HCT116 (cell line): ENCODE data around the gene IL1R1. TPM values are rescaled to one million over a fixed set of nuclear protein-coding genes. Genes with fewer than 3 reads are reported as not detected.
"Not testable (repeated sequence)": the region's sequence is repeated elsewhere in the genome, so short reads cannot be mapped to it uniquely, and the experiment has no call there.

Source experiments
- ATAC-seq: fragments of 200-7000 bp; cut with Tn5 transposase; 2 replicates; pipeline ENCODE4 v1.9.1; 2020; ENCODE audit warnings: mild to moderate bottlenecking, moderate library complexity
- BruUV-seq: library from RNA; stranded (reverse); fragments of 400-500 nt; replicated peaks from 2 replicates; lab custom pipeline; 2021; lab: Mats Ljungman, UMichigan
- CTCF ChIA-PET: fragments of 300-600 bp; sonication (Branson Sonifier 250); formaldehyde crosslinking; loops from one replicate; lab custom pipeline; 2021; ENCODE audit warnings: antibody characterized with exemption; lab: Charles Lee
- POLR2A ChIA-PET: fragments of 300-600, 350-600 bp; sonication (Branson Sonifier 250); formaldehyde crosslinking; loops from one replicate; lab custom pipeline; 2021; ENCODE audit warnings: antibody characterized with exemption; lab: Charles Lee
- RAD21 ChIA-PET, 2 experiments: fragments of 300-600 bp; sonication (Branson Sonifier 250); formaldehyde crosslinking; loops; one replicate each; lab custom pipeline; 2023; ENCODE audit warnings: low total read pairs in 2 of 2; ENCODE audit not compliant: uncharacterized antibody in 2 of 2, unreplicated experiment in 2 of 2, low non-redundant PET in 1 of 2; lab: Charles Lee
- DNase-seq: peaks from one replicate; pipeline ENCODE4 v3.0.0-alpha.2; 2010; ENCODE audit warnings: low read depth, low spot score
- H2AFZ ChIP-seq: fragments of 200-600 bp; shearing (Covaris generic), sonication (generic); 2 replicates; pipeline ENCODE4 v1.6.1; 2017; ENCODE audit warnings: low read depth, mixed run types, mixed read lengths, antibody characterized with exemption, low read length; ENCODE audit not compliant: poor library complexity, severe bottlenecking
- H3K27ac ChIP-seq: 2 replicates; pipeline ENCODE4 v1.5.1; 2012; ENCODE audit warnings: low read depth, low read length
- H3K27me3 ChIP-seq: fragments of 200-600 bp; sonication (generic); 2 replicates; pipeline ENCODE4 v1.6.1; 2016; ENCODE audit warnings: mixed run types, low read length, mixed read lengths; ENCODE audit not compliant: insufficient read depth
- H3K36me3 ChIP-seq, 2 experiments: fragments of 200-500 bp in 1 of 2; fragments of 200-600 bp in 1 of 2; sonication (Bioruptor generic) in 1 of 2; sonication (generic) in 1 of 2; 2 replicates each; pipeline versions ENCODE4 v1.5.1 to v1.6.1; 2014 to 2016; ENCODE audit warnings: low read length in 2 of 2, inconsistent platforms in 1 of 2, mixed read lengths in 1 of 2, mixed run types in 1 of 2; ENCODE audit not compliant: insufficient read depth in 2 of 2, control insufficient read depth in 1 of 2
- H3K4me1 ChIP-seq, 2 experiments: fragments of 200-600 bp in 1 of 2; sonication (generic) in 1 of 2; 2 replicates each; pipeline versions ENCODE4 v1.5.1 to v1.6.1; 2012 to 2017; ENCODE audit warnings: low read length in 2 of 2, inconsistent platforms in 1 of 2, mild to moderate bottlenecking in 1 of 2, mixed read lengths in 1 of 2, mixed run types in 1 of 2, moderate library complexity in 1 of 2; ENCODE audit not compliant: insufficient read depth in 2 of 2, control insufficient read depth in 1 of 2
- H3K4me2 ChIP-seq: fragments of 200-600 bp; sonication (generic); 2 replicates; pipeline ENCODE4 v1.6.1; 2017; ENCODE audit warnings: mixed run types, low read length, mixed read lengths
- H3K4me3 ChIP-seq, 2 experiments: fragments of 200-600 bp in 1 of 2; sonication (generic) in 1 of 2; replicated peaks in 1 of 2; 2 replicates each; pipeline ENCODE4 v1.5.1; 2011 to 2016; ENCODE audit warnings: low read length in 2 of 2, control low read depth in 1 of 2, low read depth in 1 of 2, mild to moderate bottlenecking in 1 of 2, mixed read lengths in 1 of 2, mixed run types in 1 of 2
- H3K79me2 ChIP-seq: fragments of 200-600 bp; sonication (generic); 2 replicates; pipeline ENCODE4 v1.6.1; 2017; ENCODE audit warnings: mild to moderate bottlenecking, mixed run types, low read length, moderate library complexity, mixed read lengths; ENCODE audit not compliant: insufficient read depth
- H3K9ac ChIP-seq: fragments of 200-600 bp; sonication (generic); 2 replicates; pipeline ENCODE4 v1.6.1; 2016; ENCODE audit warnings: low read length, mixed read lengths
- H3K9me2 ChIP-seq: fragments of 200-600 bp; sonication (generic), shearing (Covaris generic); 2 replicates; pipeline ENCODE4 v1.6.1; 2017; ENCODE audit warnings: mixed run types, mild to moderate bottlenecking, moderate library complexity; ENCODE audit not compliant: insufficient read depth
- H3K9me3 ChIP-seq, 2 experiments: fragments of 200-500 bp in 1 of 2; fragments of 200-600 bp in 1 of 2; sonication (Bioruptor generic) in 1 of 2; sonication (generic) in 1 of 2; 2 replicates each; pipeline ENCODE4 v1.6.1; 2014 to 2017; ENCODE audit warnings: low read length in 2 of 2, mixed read lengths in 2 of 2, inconsistent platforms in 1 of 2, low read depth in 1 of 2, mild to moderate bottlenecking in 1 of 2, mixed run types in 1 of 2, moderate library complexity in 1 of 2; ENCODE audit not compliant: control insufficient read depth in 1 of 2, insufficient read depth in 1 of 2
- H4K20me1 ChIP-seq: fragments of 200-600 bp; sonication (generic), shearing (Covaris generic); 2 replicates; pipeline ENCODE4 v1.6.1; 2017; ENCODE audit warnings: mixed run types, mild to moderate bottlenecking, moderate library complexity; ENCODE audit not compliant: insufficient read depth
- CBX3 ChIP-seq: IDR thresholded peaks from 2 replicates; pipeline ENCODE4 v1.6.1; 2012; ENCODE audit warnings: low read depth
- EGR1 ChIP-seq: IDR thresholded peaks from 2 replicates; pipeline ENCODE4 v1.6.1; 2012; ENCODE audit warnings: low read depth
- EZH2phosphoT487 ChIP-seq: fragments of 200-600 bp; IDR thresholded peaks from 2 replicates; pipeline ENCODE4 v1.6.1; 2018; ENCODE audit warnings: antibody characterized with exemption, borderline replicate concordance
- FOSL1 ChIP-seq: IDR thresholded peaks from 2 replicates; pipeline ENCODE4 v1.6.1; 2012; ENCODE audit warnings: low read depth
- JUND ChIP-seq: IDR thresholded peaks from 2 replicates; pipeline ENCODE4 v1.6.1; 2012
- POLR2A ChIP-seq: IDR thresholded peaks from 2 replicates; pipeline ENCODE4 v1.7.0; 2011; ENCODE audit warnings: borderline replicate concordance; ENCODE audit not compliant: insufficient read depth, insufficient read length; ENCODE audit errors: extremely low read depth
- SP1 ChIP-seq: IDR thresholded peaks from 2 replicates; pipeline ENCODE4 v1.6.1; 2012; ENCODE audit warnings: low read depth
- YY1 ChIP-seq: IDR thresholded peaks from 2 replicates; pipeline ENCODE4 v1.6.1; 2011; ENCODE audit warnings: low read length, low read depth, moderate library complexity, mild to moderate bottlenecking; ENCODE audit not compliant: insufficient replicate concordance; ENCODE audit errors: extremely low read depth
- ZFX ChIP-seq: fragments of 450-650 bp; IDR thresholded peaks from 2 replicates; pipeline ENCODE4 v1.6.1; 2017
- intact Hi-C: fragments of 100-400 bp; cut with micrococcal nuclease; formaldehyde crosslinking; loops from 2 replicates; pipeline ENCODE4 v1.10.0; 2022
- total RNA-seq: library from RNA; stranded (reverse); gene quantifications from one replicate; pipeline ENCODE4 v1.2.1, GENCODE V29; 2021; ENCODE audit not compliant: unreplicated experiment
- TF ChIP-seq, protein P1 (sequence below): IDR thresholded peaks from 2 replicates; pipeline ENCODE4 v1.6.1; 2012

IL1R1 gene
- total RNA-seq, 1 experiment from 2014 or later: 5.3 TPM

DNA sequence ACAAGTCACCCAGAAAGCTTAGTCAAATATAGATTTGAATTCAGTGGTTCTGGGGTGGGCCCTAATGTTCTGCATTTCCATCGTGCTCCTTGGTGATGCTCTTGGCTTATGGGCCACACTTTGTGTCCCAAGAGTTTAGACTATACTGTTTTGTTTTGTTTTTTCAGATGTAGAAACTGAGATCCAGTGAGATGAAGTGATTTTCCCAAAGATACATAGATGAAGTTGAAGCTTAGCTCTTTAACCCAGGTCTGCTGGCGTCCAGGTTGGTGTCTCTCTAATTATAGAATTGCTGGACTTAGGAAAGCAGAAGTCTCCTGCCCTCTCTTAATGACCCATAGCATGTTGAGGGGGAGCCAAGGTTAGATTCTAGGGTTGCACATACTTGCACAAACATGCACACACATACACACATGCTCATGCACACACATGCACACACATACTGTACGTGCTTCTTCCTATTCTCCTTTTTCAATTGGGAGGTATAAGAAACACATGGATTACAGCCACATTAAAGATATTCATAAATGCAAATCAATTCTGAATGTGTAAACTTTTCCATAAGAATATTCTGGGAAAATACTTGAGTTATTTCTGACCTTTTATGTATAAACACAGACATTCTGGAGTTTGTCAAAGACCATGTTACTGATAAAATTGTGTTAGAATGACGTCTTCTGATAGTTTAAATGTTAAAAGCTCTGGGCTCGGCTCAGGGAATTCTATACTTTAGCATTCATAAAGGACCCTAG lies 41.3 kb upstream of the IL1R1 start:
- no peak for ATAC-seq
- RAD21 ChIA-PET: no interaction called here
- Histone ChIP-seq H3K9me3 (no peaks in the 10 kb centered on the region), H3K9ac (no peak overlapping the region), H2AFZ (no peak overlapping the region), H3K27ac (no peak overlapping the region), H3K27me3 (no peaks in the 10 kb centered on the region), H3K4me2 (no peak overlapping the region), H4K20me1 (no peaks in the 10 kb centered on the region), H3K79me2 (no peaks in the 10 kb centered on the region), H3K4me3 (no peak overlapping the region), H3K4me1 (no peaks in the 10 kb centered on the region), H3K36me3 (no peaks in the 10 kb centered on the region), H3K9me2 (no peaks in the 10 kb centered on the region)
- no peak for DNase-seq
- TF ChIP-seq EZH2phosphoT487: no peak
- no peak for TF ChIP-seq ZFX
- TF ChIP-seq JUND: no peak
- no peak for TF ChIP-seq YY1
- CTCF ChIA-PET: no interaction called here
- intact Hi-C loops: no loop called here
- BruUV-seq: no TSS peak
- POLR2A ChIA-PET: no interaction called here

DNA sequence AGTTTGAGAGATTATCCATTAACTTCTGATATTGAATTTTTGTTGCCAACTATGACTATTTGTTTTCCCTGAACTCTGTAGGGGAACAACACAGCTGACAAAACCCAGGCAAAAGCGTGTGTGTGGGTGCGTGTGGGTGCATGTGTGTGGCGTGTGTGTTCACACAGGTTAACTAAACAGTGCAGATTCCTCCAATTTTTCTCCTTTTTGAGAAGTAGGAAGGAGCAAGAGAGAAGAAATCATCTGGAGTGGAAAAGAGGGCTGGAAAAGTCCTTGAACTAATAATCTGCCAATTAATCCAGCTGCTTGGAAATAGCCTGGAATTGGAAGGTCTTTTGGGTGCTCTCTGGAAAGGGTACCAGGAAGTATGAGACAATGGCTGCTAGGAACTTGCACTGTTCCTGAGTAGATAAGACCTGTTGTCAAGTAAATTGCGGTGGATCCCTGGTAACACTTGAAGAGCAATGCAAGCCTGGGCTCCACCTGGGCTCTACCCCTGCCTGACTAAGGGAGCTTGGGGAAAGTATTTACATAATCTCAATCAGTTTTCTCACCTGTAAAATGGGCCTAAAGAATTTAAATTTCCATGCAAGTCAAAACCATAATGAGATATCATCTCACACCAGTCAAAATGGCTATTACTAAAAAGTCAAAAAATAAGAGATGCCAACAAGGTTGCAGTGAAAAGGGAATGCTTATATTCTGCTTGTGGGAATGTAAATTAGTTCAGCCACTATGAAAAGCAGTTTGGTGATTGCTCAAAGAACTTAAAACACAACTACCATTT lies 40.5 kb upstream of the IL1R1 start:
- no peaks in the 10 kb centered on the region for H4K20me1 ChIP-seq
- no peak for DNase-seq
- RAD21 ChIA-PET: no interaction called here

DNA sequence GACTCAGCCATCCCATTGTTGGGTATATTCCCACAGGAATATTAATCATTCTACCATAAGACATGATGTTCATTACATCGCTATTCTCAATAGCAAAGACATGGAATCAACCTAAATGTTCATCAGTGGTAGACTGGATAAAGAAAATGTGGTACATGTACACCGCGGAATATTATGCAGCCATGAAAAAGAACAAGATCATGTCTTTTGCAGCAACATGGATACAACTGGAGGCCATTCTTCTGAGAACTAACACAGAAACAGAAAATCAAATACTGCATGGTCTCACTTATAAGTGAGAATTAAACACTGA lies 40.0 kb upstream of the IL1R1 start:
- H3K79me2 ChIP-seq, H3K9me2 ChIP-seq, H3K4me2 ChIP-seq, BruUV-seq, H3K27ac ChIP-seq, H3K27me3 ChIP-seq, H3K4me3 ChIP-seq, intact Hi-C loops, H3K9ac ChIP-seq, H3K9me3 ChIP-seq, H3K36me3 ChIP-seq, RAD21 ChIA-PET, CTCF ChIA-PET, H2AFZ ChIP-seq, DNase-seq, H4K20me1 ChIP-seq, H3K4me1 ChIP-seq, ATAC-seq, POLR2A ChIA-PET: not testable (repeated sequence)

More for the DNA sequence above, 40.5 kb upstream of the IL1R1 start:
- ATAC-seq: no peak
- Histone ChIP-seq H3K9ac (no peak overlapping the region), H3K4me2 (no peak overlapping the region), H3K4me1 (no peaks in the 10 kb centered on the region), H3K27me3 (no peaks in the 10 kb centered on the region), H3K79me2 (no peaks in the 10 kb centered on the region), H3K4me3 (no peak overlapping the region), H3K36me3 (no peaks in the 10 kb centered on the region), H3K9me3 (no peaks in the 10 kb centered on the region), H3K27ac (no peak overlapping the region), H2AFZ (no peak overlapping the region), H3K9me2 (no peaks in the 10 kb centered on the region)
- no TSS peak for BruUV-seq
- ChIA-PET POLR2A (no interaction called here), CTCF (no interaction called here)
- TF ChIP-seq EGR1: no peak
- no peak for TF ChIP-seq EZH2phosphoT487
- TF ChIP-seq SP1: no peak
- TF ChIP-seq, protein P1, sequence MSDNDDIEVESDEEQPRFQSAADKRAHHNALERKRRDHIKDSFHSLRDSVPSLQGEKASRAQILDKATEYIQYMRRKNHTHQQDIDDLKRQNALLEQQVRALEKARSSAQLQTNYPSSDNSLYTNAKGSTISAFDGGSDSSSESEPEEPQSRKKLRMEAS: no peak
- no peak for TF ChIP-seq FOSL1
- TF ChIP-seq JUND: no peak
- TF ChIP-seq YY1: no peak
- TF ChIP-seq CBX3: no peak
- no peak for TF ChIP-seq POLR2A
- intact Hi-C loops: no loop called here
